ENCODE measurements around the gene RPL15. TPM values are rescaled to one million over a fixed set of nuclear protein-coding genes. Genes with fewer than 3 reads are reported as not detected.
A peak's percentile ranks its signal among the peaks of the same experiment; 100 is the strongest.

The RPL15 gene
- total and polyA plus RNA-seq, 2 of the 13 experiments (the other 11 are each of a cell fraction or from before 2014, with no cell fraction given): 1,297 to 3,693 TPM

DNA sequence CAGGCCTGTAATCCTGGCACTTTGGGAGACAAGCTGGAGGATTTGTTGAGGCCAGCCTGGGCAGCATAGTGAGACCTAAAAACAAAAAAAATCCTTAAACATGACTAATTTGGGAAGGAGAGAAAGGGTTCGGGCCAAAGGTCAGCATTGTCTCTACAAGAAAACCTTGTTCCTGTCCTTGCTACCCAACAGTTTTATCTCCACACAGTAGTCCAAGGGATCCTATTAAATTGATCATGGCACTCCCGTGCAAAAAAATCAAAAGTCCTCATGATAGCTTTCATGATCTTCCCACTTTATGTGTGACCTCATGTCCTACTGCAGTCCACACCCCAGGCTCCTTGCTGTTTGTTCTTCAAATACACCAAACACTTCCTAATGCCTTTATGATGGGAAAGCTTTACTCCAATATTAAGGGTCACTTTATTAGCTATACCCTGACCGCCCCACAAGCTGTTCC is 4.2 kb downstream of the RPL15 start:
- CTCF ChIA-PET (ENCODE audit: low intra/inter-chr PET ratio, low total read pairs): no interaction called here

More for the DNA sequence above, 4.2 kb downstream of the RPL15 start:
- Histone ChIP-seq H3K36me3 (replicated peaks in 1 of 2; ENCODE audit: control insufficient read depth in 1 of 2, insufficient read depth in 2 of 2, low read length in 2 of 2) (peaks cover 4 to 9% of the 10 kb centered on the region in 2 experiments; a peak in 4 of 5 replicates), H2AFZ (ENCODE audit: low read length) (no peak overlapping the region), H3K27me3 (ENCODE audit: control insufficient read depth in 1 of 2, insufficient read depth in 2 of 2, low read length in 2 of 2) (no peaks in the 10 kb centered on the region; a peak in 1 of 5 replicates), H3K4me3 (replicated peaks in 1 of 3; ENCODE audit: insufficient read depth in 1 of 3, low read depth in 2 of 3, low read length in 3 of 3) (no peak overlapping the region), H3K4me2 (ENCODE audit: low read depth, low read length) (no peak overlapping the region), H4K20me1 (ENCODE audit: insufficient read depth, low read length) (peaks cover 27% of the 10 kb centered on the region), H3K9ac (ENCODE audit: insufficient read depth, low read depth, low read length) (no peak overlapping the region), H3K27ac (ENCODE audit: extremely low read length, insufficient read depth, low read length) (no peak overlapping the region), H3K79me2 (ENCODE audit: insufficient read depth, low read length) (peaks cover 24% of the 10 kb centered on the region), H3K4me1 (ENCODE audit: insufficient read depth, low read length) (peaks cover 30% of the 10 kb centered on the region), H3K9me3 (ENCODE audit: low read length) (no peaks in the 10 kb centered on the region)
- WGBS (ENCODE audit: low lambda C conversion rate): 86% methylated on average over 3 of the region's 3 CpGs
- TF ChIP-seq ZC3H13 (CRISPR knock-in tag; IDR thresholded peaks at IDR 0.05): 0 out of 2 replicates have a peak, but pooled peaks have one; percentile 51
- peak; percentile 77 for TF ChIP-seq ZNF121 (CRISPR knock-in tag; IDR thresholded peaks at IDR 0.05)
- TF ChIP-seq ELF4 (CRISPR knock-in tag; IDR thresholded peaks at IDR 0.05; ENCODE audit: borderline replicate concordance): no peak
- no peak for TF ChIP-seq ZEB1 (IDR thresholded peaks at IDR 0.05; ENCODE audit: insufficient replicate concordance, low read depth)
- TF ChIP-seq NR2F6 (IDR thresholded peaks at IDR 0.05): 0 out of 2 replicates have a peak, but pooled peaks have one; percentile 14
- no peak for TF ChIP-seq NR2F6 (CRISPR knock-in tag; IDR thresholded peaks at IDR 0.05)
- peak; percentile 74 for TF ChIP-seq POLR2G (IDR thresholded peaks at IDR 0.05; ENCODE audit: low read depth, low read length)
- TF ChIP-seq, protein P1, sequence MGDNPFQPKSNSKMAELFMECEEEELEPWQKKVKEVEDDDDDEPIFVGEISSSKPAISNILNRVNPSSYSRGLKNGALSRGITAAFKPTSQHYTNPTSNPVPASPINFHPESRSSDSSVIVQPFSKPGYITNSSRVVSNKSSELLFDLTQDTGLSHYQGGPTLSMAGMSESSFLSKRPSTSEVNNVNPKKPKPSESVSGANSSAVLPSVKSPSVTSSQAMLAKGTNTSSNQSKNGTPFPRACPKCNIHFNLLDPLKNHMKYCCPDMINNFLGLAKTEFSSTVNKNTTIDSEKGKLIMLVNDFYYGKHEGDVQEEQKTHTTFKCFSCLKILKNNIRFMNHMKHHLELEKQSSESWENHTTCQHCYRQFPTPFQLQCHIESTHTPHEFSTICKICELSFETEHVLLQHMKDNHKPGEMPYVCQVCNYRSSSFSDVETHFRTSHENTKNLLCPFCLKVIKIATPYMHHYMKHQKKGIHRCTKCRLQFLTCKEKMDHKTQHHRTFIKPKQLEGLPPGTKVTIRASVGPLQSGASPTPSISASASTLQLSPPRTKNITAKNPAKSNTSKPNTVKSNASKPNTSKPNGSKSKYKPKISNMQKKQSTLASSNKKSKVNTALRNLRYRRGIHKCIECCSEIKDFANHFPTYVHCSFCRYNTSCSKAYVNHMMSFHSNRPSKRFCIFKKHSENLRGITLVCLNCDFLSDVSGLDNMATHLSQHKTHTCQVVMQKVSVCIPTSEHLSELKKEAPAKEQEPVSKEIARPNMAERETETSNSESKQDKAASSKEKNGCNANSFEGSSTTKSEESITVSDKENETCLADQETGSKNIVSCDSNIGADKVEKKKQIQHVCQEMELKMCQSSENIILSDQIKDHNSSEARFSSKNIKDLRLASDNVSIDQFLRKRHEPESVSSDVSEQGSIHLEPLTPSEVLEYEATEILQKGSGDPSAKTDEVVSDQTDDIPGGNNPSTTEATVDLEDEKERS (CRISPR knock-in tag; IDR thresholded peaks at IDR 0.05): no peak
- 0 out of 2 replicates have a peak, but pooled peaks have one; percentile 35 for TF ChIP-seq SSRP1 (CRISPR knock-in tag; IDR thresholded peaks at IDR 0.05)
- peak; percentile 51 to 61; a peak in 3 of 4 replicates for TF ChIP-seq POLR2A (IDR thresholded peaks at IDR 0.05; ENCODE audit: insufficient read depth in 1 of 2, low read depth in 2 of 2, low read length in 2 of 2)
- peak; percentile 54; the same call in 1 of the 2 replicates for TF ChIP-seq POLR2AphosphoS5 (IDR thresholded peaks at IDR 0.05; ENCODE audit: low read depth, low read length)
- TF ChIP-seq PPARG (CRISPR knock-in tag; conservative IDR thresholded peaks at IDR 0.05): no peak
- peak; percentile 94 for TF ChIP-seq RBM22 (optimal IDR thresholded peaks at IDR 0.05; ENCODE audit: low read length)
- peak; percentile 34 for TF ChIP-seq AGO2 (optimal IDR thresholded peaks at IDR 0.05; ENCODE audit: low read depth, low read length)
- DNase-seq (ENCODE audit: low spot score): no peak
- POLR2A ChIA-PET: interaction anchor here (0.7 to 1.1 kb wide), 2 partner anchors 22 to 35 kb away, joined by 3 to 4 read pairs; no protein-coding TSS in a partner anchor
- no peak for ATAC-seq
- no peak for FAIRE-seq
- BruUV-seq (replicated peaks): no TSS peak
- intact Hi-C loops (cut with micrococcal nuclease; ENCODE audit: unreplicated experiment): no loop called here
- in situ Hi-C loops (cut with HindIII; ENCODE audit: extremely low pct_ligation_motif_present, low pct_unique_long_range_greater_than_20kb): no loop called here
